Smooth muscle cell (in vitro differentiated cells): ENCODE measurements around the gene ZRSR2. TPM values are rescaled to one million over a fixed set of nuclear protein-coding genes. Genes with fewer than 3 reads are reported as not detected.
A peak's percentile ranks its signal among the peaks of the same experiment; 100 is the strongest.

Source experiments
- DNase-seq: peaks from one replicate; lab custom pipeline; 2025; ENCODE audit not compliant: unreplicated experiment; lab: John Stamatoyannopoulos, UW
- H2AFZ ChIP-seq: fragments of 200-600 bp; sonication (generic); 2 replicates; pipeline ENCODE4 v1.6.0; 2016; ENCODE audit warnings: antibody characterized with exemption, low read depth, mild to moderate bottlenecking
- H3F3A ChIP-seq: fragments of 200-600 bp; sonication (generic); 2 replicates; pipeline ENCODE4 v1.6.0; 2017; ENCODE audit warnings: antibody characterized with exemption, low read depth
- H3K27ac ChIP-seq: fragments of 200-600 bp; sonication (generic); 2 replicates; pipeline ENCODE4 v1.5.1; 2016; ENCODE audit warnings: low read depth, mild to moderate bottlenecking
- H3K27me3 ChIP-seq: fragments of 200-600 bp; sonication (generic); 2 replicates; pipeline ENCODE4 v1.6.1; 2016; ENCODE audit warnings: low read depth, mild to moderate bottlenecking
- H3K36me3 ChIP-seq: fragments of 200-600 bp; sonication (generic); 2 replicates; pipeline ENCODE4 v1.5.1; 2016; ENCODE audit warnings: low read depth
- H3K4me1 ChIP-seq: fragments of 200-600 bp; sonication (generic); 2 replicates; pipeline ENCODE4 v1.5.1; 2016; ENCODE audit warnings: low read depth
- H3K4me2 ChIP-seq: fragments of 200-600 bp; sonication (generic); 2 replicates; pipeline ENCODE4 v1.6.0; 2016; ENCODE audit warnings: mild to moderate bottlenecking
- H3K4me3 ChIP-seq: fragments of 200-600 bp; sonication (generic); 2 replicates; pipeline ENCODE4 v1.5.1; 2016; ENCODE audit warnings: mild to moderate bottlenecking
- H3K79me2 ChIP-seq: fragments of 200-600 bp; sonication (generic); 2 replicates; pipeline ENCODE4 v1.6.0; 2016; ENCODE audit warnings: low read depth, mild to moderate bottlenecking
- H3K9ac ChIP-seq: fragments of 200-600 bp; sonication (generic); 2 replicates; pipeline ENCODE4 v1.6.0; 2016; ENCODE audit warnings: low read depth
- H3K9me3 ChIP-seq: fragments of 200-600 bp; sonication (generic); replicated peaks from 2 replicates; pipeline ENCODE4 v1.5.1; 2016; ENCODE audit warnings: low read depth
- H4K20me1 ChIP-seq: fragments of 200-600 bp; sonication (generic); 2 replicates; pipeline ENCODE4 v1.6.0; 2016; ENCODE audit warnings: low read depth
- CTCF ChIP-seq: fragments of 200-600 bp; sonication (generic); IDR thresholded peaks from 2 replicates; pipeline ENCODE4 v1.5.1; 2017; ENCODE audit warnings: borderline replicate concordance, mild to moderate bottlenecking, antibody characterized with exemption; ENCODE audit not compliant: insufficient read depth, poor library complexity, severe bottlenecking
- WGBS: methylation state at CpG from one replicate; pipeline ENCODE4 v1.1.7; 2016; ENCODE audit warnings: low lambda C conversion rate; 5-methylcytosine and 5-hydroxymethylcytosine counted together
- polyA plus RNA-seq: library from polyadenylated mRNA; unstranded; fragments of >200 nt; fragmentation: Nextera tagmentation; extraction: Ambion mirVana; gene quantifications from 2 replicates; pipeline ENCODE4 v1.2.1, GENCODE V29; 2016
- total RNA-seq: library from RNA; depleted of rRNA; stranded (reverse); fragments of >200 nt; gene quantifications from 2 replicates; pipeline ENCODE4 v1.2.3, GENCODE V29; 2014

Gene ZRSR2
- total and polyA plus RNA-seq, 2 experiments from 2014 or later: 7.1 to 23.9 TPM

- H3K27ac ChIP-seq: no peak overlapping the region
- H3K4me3 ChIP-seq: no peak overlapping the region
- H2AFZ ChIP-seq: no peak overlapping the region
- H4K20me1 ChIP-seq: no peaks in the 10 kb centered on the region
- no peak for TF ChIP-seq CTCF
- no peaks in the 10 kb centered on the region for H3K27me3 ChIP-seq
- H3K9me3 ChIP-seq: no peaks in the 10 kb centered on the region
- H3K9ac ChIP-seq: no peak overlapping the region
- peaks cover 25% of the 10 kb centered on the region for H3F3A ChIP-seq
- H3K36me3 ChIP-seq: no peaks in the 10 kb centered on the region
- peaks cover 2% of the 10 kb centered on the region for H3K79me2 ChIP-seq
- no peak for DNase-seq
- H3K4me2 ChIP-seq: no peak overlapping the region
- 73% methylated on average over 13 of the region's 13 CpGs for WGBS
- peaks cover 24% of the 10 kb centered on the region for H3K4me1 ChIP-seq
Observed at GRCh38 chrX:15747626-15748173, 42.6 kb upstream of the ZRSR2 start.

DNA sequence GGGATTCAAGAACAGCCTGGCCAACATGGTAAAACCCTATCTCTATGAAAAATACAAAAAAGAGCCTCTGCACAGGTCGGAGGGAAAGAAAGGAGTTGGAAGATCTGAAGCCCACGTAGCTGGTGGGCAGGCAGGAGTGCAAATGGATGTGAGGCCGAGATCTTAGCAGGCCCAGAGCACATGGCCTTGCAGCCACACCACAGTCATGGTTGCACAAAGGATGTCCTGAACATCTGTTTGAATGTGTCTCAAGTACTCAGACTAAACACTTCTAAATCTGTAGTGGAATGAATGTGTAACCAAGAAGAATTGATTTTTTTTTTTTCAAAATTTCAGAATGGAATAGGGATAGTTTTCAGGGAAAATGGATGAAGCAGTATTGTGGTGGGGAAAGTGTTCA lies 41.4 kb upstream of the ZRSR2 start:
- H3K4me3 ChIP-seq: no peak overlapping the region
- no peak for TF ChIP-seq CTCF

DNA sequence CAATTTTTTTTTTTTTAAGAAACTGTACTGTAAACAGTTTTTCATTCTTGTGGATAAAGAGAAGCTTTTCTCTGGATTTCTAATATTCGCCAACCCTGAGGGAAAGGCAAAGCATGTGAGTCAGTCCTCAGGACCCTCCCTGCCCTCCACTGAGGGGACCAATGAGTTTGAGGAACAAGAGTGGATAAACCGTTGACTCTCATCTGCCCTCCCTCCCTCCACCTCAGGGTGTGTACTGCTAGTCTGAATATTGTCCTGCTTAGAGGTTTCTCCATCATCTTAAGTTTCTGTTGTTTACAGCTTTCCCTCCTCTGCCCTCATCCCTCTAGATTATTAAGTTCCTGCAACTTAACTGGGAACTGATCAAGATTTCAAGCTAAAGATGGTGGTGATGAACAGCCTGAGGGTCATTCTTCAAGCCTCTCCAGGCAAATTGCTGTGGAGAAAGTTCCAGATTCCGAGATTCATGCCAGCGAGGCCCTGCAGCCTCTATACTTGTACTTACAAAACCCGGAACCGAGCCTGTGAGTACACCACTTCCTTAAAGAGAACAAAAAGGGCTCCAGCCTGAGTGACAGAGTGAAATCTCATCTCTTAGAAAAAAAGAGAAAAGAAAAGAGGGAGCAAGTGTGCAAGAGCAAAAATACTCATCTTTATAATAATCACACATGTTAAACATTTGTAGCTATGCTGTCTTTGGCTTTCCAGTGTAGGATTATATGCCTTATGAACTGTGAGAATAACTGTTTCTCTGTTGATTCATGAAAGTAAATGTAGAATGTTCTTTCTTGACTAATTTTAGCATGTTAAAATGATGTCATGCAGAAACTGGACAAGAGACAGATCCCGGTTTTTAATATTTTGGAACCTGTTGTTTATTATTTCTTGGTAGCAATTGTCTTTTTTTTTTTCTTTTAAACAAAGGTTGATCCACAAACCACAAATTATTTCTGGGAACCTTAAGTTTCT lies 40.4 kb upstream of the ZRSR2 start:
- peak overlapping the region; percentile 98 for H3K27ac ChIP-seq
- no peak for DNase-seq
- no peaks in the 10 kb centered on the region for H3K79me2 ChIP-seq
- H3K9me3 ChIP-seq: no peaks in the 10 kb centered on the region
- H3K4me3 ChIP-seq: no peak overlapping the region
- H3K27me3 ChIP-seq: no peaks in the 10 kb centered on the region
- H3F3A ChIP-seq: peaks cover 25% of the 10 kb centered on the region
- H2AFZ ChIP-seq: no peak overlapping the region
- H3K36me3 ChIP-seq: no peaks in the 10 kb centered on the region
- peak overlapping the region; percentile 84 for H3K9ac ChIP-seq
- no peak for TF ChIP-seq CTCF
- peaks cover 24% of the 10 kb centered on the region for H3K4me1 ChIP-seq
- no peaks in the 10 kb centered on the region for H4K20me1 ChIP-seq
- H3K4me2 ChIP-seq: peak overlapping the region; percentile 41
- 36% methylated on average over 7 of the region's 7 CpGs for WGBS

More for the DNA sequence above, 41.4 kb upstream of the ZRSR2 start:
- Histone ChIP-seq H3K9me3 (no peaks in the 10 kb centered on the region), H3K4me2 (peak overlapping the region; percentile 41), H3K27ac (peak overlapping the region; percentile 98), H3F3A (peaks cover 25% of the 10 kb centered on the region), H3K4me1 (peaks cover 24% of the 10 kb centered on the region), H4K20me1 (no peaks in the 10 kb centered on the region), H3K27me3 (no peaks in the 10 kb centered on the region), H3K79me2 (no peaks in the 10 kb centered on the region), H3K9ac (peak overlapping the region; percentile 84), H2AFZ (no peak overlapping the region), H3K36me3 (no peaks in the 10 kb centered on the region)
- DNase-seq: no peak
- 66% methylated on average over 3 of the region's 3 CpGs for WGBS
